ENCODE results near the gene COL26A1.

COL26A1 gene

GRCh38 chr7:101521430-101521925, 158.8 kb downstream of the COL26A1 start:
- TF ChIP-seq CTCF (IDR thresholded peaks at IDR 0.05): no peak

- TF ChIP-seq CTCF (IDR thresholded peaks at IDR 0.05): no peak
These were observed 159.3 kb downstream of the COL26A1 start for GRCh38 chr7:101522021-101522420.

GRCh38 chr7:101527844-101528667, 165.4 kb downstream of the COL26A1 start:
- no peak for TF ChIP-seq CTCF (IDR thresholded peaks at IDR 0.05)

GRCh38 chr7:101529560-101529959, 166.9 kb downstream of the COL26A1 start:
- no peak for TF ChIP-seq CTCF (IDR thresholded peaks at IDR 0.05)

- TF ChIP-seq CTCF (IDR thresholded peaks at IDR 0.05): no peak
These were observed 169.2 kb downstream of the COL26A1 start for GRCh38 chr7:101531726-101532357.

GRCh38 chr7:101532400-101533102, 169.9 kb downstream of the COL26A1 start:
- no peak for TF ChIP-seq CTCF (IDR thresholded peaks at IDR 0.05)

- no peak for TF ChIP-seq CTCF (IDR thresholded peaks at IDR 0.05)
These were observed 170.4 kb downstream of the COL26A1 start for GRCh38 chr7:101533103-101533465.

All from LNCAP (cell line).